ENCODE measurements around the gene SLC9A7. TPM values are rescaled to one million over a fixed set of nuclear protein-coding genes. Genes with fewer than 3 reads are reported as not detected.

The SLC9A7 gene
- total and polyA plus RNA-seq, 2 experiments from 2014 or later, result 2.5 to 15.4 TPM

- TF ChIP-seq ZNF462 (CRISPR knock-in tag; IDR thresholded peaks at IDR 0.05) (no peak), POLR2AphosphoS5 (IDR thresholded peaks at IDR 0.05; ENCODE audit: low read depth) (no peak), CREB1 (CRISPR knock-in tag; IDR thresholded peaks at IDR 0.05; ENCODE audit: low read depth) (no peak), EZH2 (IDR thresholded peaks at IDR 0.05; ENCODE audit: low read depth, unreplicated experiment) (no peak), EZH2phosphoT487 (IDR thresholded peaks at IDR 0.05; ENCODE audit: unreplicated experiment) (no peak), NANOG (IDR thresholded peaks at IDR 0.05; ENCODE audit: borderline replicate concordance) (no peak), ZNF331 (CRISPR knock-in tag; IDR thresholded peaks at IDR 0.05; ENCODE audit: low read depth) (no peak), ZNF114 (CRISPR knock-in tag; IDR thresholded peaks at IDR 0.05) (no peak), ETS1 (IDR thresholded peaks at IDR 0.05) (no peak)
These were observed 141.0 kb downstream of the SLC9A7 start (continued) for GRCh38 chrX:46617906-46618305.

All from GM23338 (cell line).